ENCODE results near the gene NSMCE3.

- no peak for TF ChIP-seq CTCF (IDR thresholded peaks at IDR 0.05; ENCODE audit: poor library complexity, severe bottlenecking)
- TF ChIP-seq EZH2 (IDR thresholded peaks at IDR 0.05; ENCODE audit: borderline replicate concordance, insufficient read depth, low read length, poor library complexity, severe bottlenecking) = no peak
- no peak for TF ChIP-seq SMC3 (conservative IDR thresholded peaks at IDR 0.05; ENCODE audit: poor library complexity)
- no peak for TF ChIP-seq TAF1 (IDR thresholded peaks at IDR 0.05; ENCODE audit: low read depth)
- no peak for TF ChIP-seq REST (IDR thresholded peaks at IDR 0.05; ENCODE audit: borderline replicate concordance)
- TF ChIP-seq EP300 (conservative IDR thresholded peaks at IDR 0.05; ENCODE audit: poor library complexity, severe bottlenecking) = no peak
- no peak for TF ChIP-seq POLR2AphosphoS5 (IDR thresholded peaks at IDR 0.05)
Observed at GRCh38 chr15:29263289-29263688, 6.3 kb downstream of the NSMCE3 start.
